GM21717 (cell line): ENCODE data around the gene FAM53B.

ENCODE experiments used
- ATAC-seq: cut with Tn5 transposase; IDR thresholded peaks from one replicate; pipeline ENCODE4 v1.9.1; 2021; ENCODE audit warnings: mild to moderate bottlenecking, moderate library complexity; ENCODE audit not compliant: unreplicated experiment

FAM53B gene

DNA sequence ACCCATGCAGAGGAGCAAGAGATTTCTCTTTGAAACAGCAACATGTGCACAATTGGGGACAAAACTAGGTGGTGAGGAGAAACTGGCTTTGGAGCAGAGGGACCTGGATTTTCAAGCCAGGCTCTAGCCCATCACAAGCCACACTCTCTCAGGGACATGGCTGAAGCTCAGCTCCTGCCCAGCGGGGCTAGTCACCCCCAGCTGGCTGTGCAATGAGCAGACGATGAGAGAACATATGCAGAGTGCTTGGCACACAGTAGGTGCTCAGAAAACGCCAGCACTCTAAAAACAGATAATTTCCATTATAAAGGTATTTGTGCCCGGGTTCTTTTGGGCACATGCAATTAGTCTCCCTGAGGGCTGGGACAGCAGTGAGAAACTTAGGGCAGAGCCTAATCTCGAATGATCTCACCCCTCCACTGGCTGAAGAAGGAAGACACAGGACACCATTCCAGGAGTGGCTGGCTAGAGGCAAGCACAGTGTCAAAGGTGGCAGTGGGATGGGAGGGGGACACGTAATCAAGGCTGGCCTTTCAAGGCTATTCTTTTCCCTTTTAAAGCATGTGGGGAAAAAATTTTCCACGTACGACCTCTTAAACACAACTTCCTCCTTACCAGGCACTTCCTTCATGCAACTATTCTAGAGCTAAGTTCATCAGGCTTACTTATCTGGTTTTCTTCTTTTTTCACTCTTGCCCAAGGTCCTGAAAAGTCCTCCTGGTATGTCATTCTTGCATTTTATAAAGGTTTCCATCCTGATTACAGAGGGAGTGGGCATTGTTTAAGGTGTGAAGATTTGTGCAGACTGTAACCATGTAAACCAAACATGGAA, 15.1 kb downstream of the FAM53B start:
- no peak for ATAC-seq

DNA sequence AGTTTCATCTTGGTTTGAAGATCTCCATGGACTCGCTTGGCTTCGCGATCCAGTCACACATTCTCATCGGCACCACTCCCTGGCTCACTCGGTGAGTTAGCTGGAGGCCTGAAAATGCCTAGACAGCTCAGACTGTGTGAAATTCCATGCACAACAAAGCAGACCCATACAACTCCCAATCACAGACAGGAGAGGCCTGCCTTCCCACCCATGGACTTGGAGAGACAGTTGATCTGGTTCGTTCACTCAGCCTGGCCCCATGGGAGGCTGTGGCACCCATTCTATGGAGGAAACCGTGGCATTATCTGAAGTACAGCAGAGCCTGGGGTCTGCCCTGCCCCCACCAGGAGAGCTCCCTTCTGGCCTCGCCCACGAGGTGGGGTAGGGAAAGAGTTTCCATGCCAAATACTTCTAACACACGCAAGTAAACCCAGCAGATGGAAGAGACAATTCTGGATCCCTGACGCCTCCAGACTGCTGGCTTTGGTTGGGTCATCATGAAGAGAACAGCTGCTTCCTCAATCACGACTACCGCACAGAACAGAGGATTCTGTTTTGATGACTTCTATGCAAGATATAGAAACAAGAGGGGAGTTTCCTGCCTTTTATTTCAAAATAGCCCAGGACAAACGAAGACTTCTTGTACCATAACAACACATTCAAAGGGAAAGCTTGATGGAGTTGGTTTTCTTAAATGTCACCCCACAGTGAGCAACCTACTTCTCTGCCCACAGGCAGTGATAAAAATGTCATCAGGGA, 15.9 kb downstream of the FAM53B start:
- ATAC-seq: no peak

DNA sequence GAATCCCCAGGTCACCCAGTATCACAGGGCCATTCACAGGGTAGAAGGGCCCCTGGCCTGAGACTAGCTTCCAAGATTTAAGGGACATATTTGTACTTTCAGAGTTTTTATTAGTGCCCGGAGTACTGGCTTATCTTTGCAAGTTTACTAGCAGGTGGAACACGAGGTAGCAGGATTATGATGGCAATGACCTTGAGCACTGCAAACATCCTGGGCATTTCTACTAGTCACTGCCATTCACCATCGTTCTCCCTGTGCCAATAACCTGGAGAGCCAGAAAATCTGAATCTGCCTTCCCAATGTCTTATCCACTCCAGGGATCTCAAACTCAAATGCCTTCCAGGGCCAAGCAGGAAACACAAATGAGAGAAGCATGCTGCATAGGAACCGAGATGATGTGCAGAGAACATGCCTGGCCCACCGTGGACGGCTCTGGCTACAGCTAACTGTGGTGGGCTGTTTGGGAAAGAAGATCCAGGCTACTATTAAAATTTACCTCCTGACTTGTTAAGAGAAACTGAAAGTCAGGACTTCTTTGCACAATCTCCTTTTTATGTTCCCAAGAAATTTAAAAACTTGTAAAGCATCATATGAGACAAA, 16.7 kb downstream of the FAM53B start:
- no peak for ATAC-seq

DNA sequence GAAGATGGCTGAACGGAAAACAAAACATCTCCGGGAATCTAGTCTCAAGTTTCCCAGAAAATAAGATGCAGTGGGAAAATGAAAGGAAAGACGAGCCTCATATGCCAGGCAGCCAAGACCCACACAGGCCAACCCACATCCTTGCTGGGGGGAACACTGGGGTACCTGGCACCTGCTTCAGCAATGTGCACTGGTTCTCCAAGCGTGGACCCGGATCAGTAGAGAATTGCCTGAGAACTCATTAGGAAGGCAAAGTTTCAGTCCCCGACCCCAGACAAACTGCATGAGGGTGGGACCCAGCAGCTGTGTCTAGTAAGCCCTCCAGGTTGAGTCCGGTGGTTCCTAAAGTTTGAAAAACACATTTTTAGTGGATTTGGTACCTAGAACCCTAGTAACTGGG, 18.4 kb downstream of the FAM53B start:
- no peak for ATAC-seq

DNA sequence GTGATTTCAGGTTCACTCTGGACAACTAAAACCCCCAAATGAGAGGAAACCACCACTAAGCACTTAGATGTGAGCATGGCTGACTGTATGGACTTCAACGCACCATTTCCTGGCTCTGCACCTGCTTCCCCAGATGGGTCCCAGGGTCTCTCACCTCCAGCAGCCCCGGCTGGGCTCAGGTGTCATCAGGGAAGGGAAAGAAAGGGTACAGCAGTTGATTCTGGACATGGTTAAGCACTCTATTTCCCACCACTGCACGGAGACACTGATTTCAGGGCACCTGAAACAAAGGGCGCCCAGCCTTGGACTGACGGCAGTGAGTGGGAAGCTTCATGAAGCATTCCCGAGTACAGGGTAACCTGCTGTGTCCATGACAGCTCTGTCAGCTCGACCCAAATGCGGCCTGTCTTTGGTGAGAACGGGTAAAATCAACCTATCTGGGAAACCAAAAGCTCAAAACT, 19.0 kb downstream of the FAM53B start:
- no peak for ATAC-seq

DNA sequence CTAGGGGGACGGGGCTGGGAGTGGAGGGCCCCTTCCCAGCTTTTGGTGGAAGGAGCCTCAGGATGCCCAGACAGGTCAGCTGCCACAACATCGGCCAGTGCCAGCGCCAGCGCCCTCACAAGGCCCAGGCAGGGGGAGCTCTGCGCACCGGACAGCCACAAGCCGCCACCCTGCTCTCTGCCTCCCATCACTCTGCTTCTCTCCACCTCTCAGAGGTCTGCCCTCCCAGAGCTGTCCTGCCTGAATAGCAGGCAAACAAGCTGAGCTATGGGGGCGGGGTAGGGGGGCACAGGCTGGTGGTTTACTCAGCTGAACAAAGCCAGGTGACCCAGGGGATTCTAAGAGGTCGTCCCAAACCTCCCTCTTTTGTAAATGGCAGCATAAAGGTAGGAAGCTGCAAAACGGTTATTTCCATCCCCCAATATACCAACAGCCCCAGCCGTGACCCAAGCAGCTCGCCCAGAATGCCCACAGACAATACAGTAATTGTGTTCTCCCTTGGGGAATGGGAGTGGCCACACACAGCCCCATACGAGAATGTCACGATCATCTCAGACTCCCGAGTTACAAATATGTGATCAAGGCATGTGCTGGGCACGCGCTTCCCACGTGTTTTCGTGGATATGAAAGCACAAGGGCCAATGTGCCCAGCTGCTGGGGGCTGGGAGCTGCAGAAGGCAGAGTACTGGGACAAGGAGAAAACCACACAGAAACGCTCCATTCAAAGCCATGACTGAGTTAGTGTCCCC, 19.7 kb downstream of the FAM53B start:
- ATAC-seq: no peak

DNA sequence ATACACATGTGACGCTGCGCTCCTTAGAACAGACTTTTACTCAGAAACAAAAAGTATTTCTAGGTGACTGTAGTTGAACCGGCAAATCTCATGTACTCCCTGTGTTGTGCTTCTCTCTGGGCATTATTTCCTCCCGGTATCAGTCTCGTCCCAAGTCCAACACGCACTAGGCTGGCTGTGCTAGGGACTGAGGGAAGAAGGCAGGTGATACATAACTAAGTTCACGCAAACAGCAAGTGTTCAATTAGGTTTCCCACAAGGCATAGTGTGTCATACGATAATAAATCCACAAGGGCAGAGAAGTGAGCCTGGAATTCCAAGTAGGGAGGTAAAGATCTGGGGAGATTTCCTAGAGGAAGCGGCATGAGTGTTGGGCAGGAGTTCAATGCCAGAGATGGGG, 20.4 kb downstream of the FAM53B start:
- no peak for ATAC-seq

DNA sequence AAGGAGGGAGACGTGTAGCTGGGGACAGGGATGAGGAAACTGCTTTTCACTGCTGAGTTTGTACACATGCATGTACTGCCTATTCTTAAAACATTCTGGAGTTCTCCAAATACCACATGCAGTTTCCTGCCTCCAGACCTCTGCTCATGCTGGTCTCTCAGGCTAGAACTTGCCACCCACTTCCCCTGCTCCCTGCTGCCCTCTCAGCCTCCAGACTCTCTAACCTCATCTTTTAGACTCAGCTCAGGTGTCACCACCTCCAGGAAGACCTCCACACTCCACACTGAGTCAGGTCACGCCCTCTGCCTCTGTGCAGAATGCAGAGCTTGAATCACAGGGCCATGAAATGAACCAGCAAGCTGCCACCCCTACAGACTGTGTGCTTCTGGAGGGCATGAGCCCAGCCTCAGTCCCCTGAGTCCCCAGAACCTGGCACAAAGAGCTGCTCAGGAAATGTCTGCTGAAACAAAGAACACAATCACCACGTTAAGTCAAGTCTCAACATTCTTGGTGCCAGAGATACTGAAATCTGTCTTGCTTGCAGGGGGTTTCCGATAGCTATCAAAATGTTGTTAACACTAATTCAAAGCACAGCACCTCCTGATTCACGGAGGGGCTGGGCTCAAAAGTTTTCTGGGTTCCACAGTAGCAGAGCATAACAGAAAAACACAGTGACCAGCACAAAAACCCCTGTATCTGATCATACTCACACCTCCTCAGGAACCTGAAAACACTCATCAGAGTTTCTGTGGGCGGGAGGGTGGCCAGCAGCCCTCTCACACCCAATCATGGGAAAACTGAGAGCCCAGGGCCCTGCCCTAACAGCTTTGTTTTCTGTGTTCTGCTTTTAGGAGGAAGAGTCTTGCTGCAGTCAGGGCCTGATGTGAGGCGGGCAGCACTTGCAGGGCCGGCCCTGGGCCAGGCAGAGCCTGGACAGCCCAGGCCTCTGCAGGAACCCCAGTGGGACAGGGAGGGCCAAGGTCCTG, 21.1 kb downstream of the FAM53B start:
- ATAC-seq: peak; percentile 73

DNA sequence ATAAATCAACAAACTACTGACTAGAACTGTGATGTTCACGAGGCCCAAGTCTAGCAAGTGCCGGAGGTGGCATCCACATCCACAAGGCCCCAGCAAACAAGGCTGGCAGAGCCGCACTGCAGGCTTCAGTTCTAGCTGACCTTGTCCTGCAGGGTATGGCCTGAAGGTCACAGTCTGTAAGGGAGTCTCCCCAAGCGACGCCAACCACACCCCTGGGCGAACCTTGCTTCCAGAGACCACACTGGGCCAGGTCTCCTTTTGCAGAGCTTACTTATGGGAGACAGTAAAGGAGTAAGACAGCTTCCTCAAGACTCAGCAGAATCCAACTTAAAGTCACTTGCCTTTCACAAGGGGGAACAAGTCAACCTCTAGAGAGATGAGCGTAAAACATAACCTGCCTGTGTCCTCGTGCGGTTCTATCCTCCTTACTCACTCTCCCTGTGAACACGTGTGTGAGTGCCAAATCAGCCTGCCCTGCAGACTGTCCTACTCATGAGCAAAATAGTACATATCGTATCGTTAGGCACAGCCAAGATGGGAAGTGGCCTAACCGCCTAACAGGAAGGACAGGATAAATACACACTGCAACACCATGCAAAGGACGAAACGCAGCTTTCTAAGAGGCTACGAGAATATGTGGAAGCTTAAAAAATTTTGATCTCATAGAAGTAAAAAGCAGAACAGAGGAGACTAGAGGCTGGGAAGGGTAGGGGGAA, 22.7 kb downstream of the FAM53B start:
- no peak for ATAC-seq

DNA sequence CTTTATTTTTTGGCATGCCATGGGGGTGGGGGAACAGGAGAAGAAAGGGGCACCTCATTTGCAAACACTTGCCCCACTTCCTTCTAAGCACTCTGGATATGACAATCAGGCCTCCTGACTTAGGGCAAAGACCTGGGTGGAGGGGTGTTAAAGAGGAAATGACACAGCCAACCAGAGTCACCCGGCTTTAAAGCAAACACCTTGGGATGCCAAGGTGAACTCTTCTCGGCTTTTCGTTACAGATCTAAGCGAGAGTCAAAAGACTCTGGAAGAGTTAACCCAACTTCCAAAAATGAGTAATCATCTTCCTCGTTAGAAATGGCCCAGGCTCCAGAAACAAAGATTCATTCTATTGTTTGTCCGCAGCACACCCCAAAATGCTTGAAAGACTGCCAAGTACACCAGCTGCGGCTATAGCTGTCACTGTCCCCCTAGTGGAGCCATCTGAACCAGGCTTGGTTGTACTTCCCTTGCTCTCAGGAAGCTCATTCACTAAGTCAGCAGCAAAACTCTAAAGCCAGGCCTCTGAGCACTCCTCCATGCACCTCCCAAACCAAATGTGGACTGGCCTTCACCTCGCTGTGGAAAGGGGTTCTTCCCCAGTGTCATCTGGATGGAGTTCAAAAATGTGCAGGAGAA, 24.8 kb downstream of the FAM53B start:
- peak; percentile 42 for ATAC-seq

DNA sequence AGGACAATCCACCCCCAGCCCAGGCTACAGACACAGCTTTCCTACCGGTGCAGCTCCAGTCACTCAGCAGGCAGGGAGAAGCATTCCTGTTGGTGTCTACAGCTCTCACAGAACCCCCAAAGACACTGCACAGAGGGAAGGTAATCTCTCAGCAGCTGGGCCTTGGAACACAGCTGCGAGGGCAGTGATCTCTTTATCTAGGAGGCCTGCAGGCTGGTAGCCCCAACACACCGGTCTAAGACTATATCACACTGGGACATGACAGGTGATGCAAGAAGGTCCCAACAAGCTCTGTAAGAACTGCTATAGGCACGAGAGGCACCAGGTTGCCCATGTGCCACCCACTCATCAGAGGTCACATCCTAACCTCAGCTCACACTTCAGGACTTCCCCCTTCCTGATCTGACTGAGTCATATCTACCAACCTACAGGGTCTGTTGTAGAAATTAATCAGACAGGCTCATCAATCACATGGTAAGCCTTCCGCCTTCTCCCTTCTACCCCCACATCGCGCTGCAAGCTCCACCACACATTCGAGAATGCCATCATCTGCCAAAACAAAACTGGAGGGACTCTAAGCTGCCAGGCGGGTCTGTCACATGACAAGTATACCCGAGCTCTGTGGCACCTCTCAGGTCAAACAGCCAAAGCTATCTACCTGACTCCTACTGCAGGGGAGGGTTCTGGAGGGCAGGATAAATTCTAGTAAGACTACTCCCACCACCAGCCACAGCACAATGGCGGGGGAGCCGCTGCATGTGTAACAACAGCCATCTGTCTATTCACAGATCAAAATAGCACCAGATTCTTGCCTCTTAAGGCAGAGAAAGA, 26.1 kb downstream of the FAM53B start:
- peak; percentile 53 for ATAC-seq

DNA sequence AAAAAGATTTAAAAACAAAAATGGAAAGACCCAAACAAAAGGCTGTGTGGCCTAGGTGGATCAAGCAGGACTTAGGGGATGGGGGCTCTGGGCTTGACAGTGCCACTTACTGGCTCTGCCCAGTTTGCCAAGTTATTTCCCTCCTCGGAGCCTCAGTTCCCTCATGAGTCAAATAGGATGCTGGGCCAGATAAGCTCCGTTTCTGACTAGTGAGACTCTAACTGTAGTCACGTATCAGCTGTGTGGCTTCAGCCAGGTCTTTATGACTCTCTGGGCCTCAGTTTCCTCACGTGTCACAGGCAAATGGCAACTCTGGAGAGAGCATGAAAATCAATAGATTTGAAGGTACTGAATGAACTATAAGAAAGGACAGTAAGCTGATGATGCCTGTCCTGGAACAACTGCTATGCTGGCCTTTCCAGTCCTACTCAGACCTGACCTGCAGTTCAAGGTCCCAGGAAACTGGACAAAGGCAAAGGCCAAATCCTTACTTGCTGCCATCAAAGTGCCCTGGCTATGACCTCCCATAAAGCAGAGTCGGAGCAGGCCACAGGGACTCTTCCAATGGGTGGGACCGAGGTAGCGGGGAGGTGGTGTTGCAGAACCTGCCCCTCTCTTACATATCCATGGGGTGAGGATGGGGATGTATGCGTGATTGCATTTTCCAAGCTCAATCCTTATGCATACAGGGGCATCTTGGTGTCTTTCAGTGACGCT, 27.0 kb downstream of the FAM53B start:
- no peak for ATAC-seq

DNA sequence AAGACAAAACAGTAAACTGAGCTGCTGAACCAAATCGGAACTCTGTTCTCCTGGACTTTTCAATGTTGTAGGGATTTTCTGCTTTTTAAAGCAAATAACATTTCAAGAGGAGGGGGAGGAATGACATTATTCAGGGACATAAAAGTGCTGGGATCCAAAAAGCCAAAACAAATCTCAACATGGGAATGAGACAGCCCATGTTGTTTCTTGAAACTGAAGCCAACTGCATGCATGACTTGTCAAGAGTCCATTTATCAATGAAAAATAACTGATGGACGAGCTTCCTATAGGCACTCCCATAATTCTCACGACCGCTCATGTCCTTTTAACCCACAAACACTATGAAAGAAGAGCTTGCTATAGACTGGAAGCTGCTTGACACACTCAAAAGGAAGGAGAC, 27.8 kb downstream of the FAM53B start:
- ATAC-seq: no peak

DNA sequence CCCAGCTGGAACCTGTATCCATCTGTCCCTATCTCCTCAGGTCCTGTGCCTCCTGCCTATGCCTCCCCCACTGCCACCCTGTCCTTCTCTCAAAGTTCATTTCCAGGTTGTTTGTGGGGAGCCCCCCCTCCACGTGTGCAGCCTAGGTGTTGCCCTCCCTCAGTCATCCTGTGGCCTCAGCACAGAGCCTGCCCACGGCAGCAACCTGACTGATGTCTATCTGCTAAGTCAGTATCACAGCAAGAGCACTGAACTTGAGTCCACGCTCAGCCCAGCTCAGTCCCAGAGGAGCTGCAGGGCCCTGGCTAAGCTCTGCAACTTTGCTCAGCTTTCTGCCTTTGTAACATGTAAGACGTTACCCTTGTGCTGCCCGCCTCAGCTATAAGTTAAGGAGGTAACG, 28.7 kb downstream of the FAM53B start:
- no peak for ATAC-seq

DNA sequence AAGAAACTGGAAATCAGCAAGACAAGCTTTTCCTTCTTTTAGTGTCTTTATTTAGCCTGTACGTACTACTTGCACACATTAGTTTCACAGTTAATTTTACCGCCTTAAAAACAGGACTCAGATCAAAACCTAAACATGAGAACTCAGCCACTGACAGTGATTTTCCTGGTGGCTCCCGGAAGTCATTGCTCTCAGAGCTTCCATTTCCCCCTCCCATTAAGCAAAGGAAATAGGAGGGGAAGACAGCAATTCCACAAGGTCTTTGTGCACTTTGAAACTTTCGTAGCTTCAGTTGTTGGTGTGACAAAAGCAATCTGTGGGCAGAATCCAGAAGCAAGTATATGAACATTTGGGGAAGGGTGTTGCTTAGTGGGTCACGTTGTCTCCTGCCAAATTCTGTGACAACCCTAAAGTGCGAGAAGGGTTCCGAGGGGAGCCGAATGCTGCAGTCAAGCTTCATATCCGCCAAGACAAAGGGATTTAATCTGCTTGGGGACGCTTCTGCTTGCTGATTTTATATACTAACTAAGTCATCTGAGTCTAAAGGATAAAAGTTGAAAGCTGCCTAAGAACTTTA, 30.4 kb downstream of the FAM53B start:
- no peak for ATAC-seq

DNA sequence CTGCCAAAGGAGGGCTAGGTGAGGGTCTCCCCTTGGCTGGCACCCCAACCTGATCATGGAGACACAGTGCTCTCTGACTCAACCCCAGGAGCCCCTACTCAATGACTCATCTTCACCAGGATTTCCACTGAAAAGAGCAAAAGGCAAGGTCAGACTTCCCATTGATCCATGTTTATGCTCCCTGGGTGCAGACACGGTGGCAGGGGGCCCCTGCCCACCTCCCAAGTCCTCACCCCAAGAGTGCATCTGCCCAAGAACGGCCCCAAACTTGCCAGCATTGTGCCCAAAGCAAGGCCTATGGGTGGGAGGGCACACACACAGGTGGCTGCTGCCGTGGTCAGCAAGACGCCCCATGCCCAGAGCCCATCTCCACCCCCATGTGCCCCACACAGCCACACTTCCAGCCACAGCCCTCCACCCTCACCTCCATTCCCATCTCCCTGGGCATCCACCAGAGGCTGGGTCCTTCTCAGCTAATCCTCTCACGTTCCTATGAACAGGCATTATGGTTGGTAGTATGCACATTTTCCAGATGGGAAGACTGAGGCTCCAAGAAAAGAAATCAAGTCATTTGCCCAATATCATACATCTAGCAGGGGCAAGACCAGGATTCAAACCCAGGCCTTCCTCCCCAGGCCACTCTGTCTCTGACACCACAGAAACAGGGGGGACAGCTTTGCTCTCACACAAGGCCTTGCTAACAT, 31.3 kb downstream of the FAM53B start:
- no peak for ATAC-seq
